HepG2 (cell line): ENCODE results near the gene SLC2A2. TPM values are rescaled to one million over a fixed set of nuclear protein-coding genes. Genes with fewer than 3 reads are reported as not detected.

Source experiments
- ATAC-seq: fragments of 200-7000 bp; cut with Tn5 transposase; 3 replicates; pipeline ENCODE4 v1.9.1; 2020; ENCODE audit warnings: mild to moderate bottlenecking, moderate library complexity
- BruUV-seq: library from RNA; stranded (reverse); fragments of 400-500 nt; replicated peaks from 2 replicates; lab custom pipeline; 2021; lab: Mats Ljungman, UMichigan
- CTCF ChIA-PET: fragments of 300-600 bp; formaldehyde crosslinking; extraction: SDS; loops from one replicate; lab custom pipeline; 2021; ENCODE audit warnings: low total read pairs, inconsistent platforms, low intra/inter-chr PET ratio; lab: Yijun Ruan, JAX
- POLR2A ChIA-PET: fragments of 350-600 bp; sonication (Branson Sonifier 250); formaldehyde crosslinking; loops from one replicate; lab custom pipeline; 2020; ENCODE audit warnings: antibody characterized with exemption, inconsistent platforms; lab: Yijun Ruan, JAX
- DNase-seq: peaks from one replicate; pipeline ENCODE4 v3.0.0-alpha.2; 2015; ENCODE audit warnings: low spot score
- FAIRE-seq: peaks from 3 replicates; lab custom pipeline; 2011; peaks lifted over from hg19 to GRCh38; lab: Jason Lieb, UNC
- H2AFZ ChIP-seq: one replicate; pipeline ENCODE4 v1.6.1; 2011; ENCODE audit warnings: low read length, inconsistent platforms
- H3K27ac ChIP-seq: fragments of 300-600 bp; 3 replicates; pipeline ENCODE4 v1.8.0; 2011; ENCODE audit warnings: mixed run types, mild to moderate bottlenecking, mixed read lengths, low read length, inconsistent platforms; ENCODE audit not compliant: insufficient read depth; ENCODE audit errors: extremely low read length
- H3K27me3 ChIP-seq, 2 experiments: fragments of 200-600 bp in 1 of 2; 2 replicates in 1 of 2; 3 replicates in 1 of 2; pipeline versions ENCODE4 v1.6.0 to v1.8.0; 2011; ENCODE audit warnings: low read length in 2 of 2, mild to moderate bottlenecking in 2 of 2, moderate library complexity in 2 of 2, inconsistent platforms in 1 of 2; ENCODE audit not compliant: insufficient read depth in 2 of 2, control insufficient read depth in 1 of 2
- H3K36me3 ChIP-seq, 2 experiments: fragments of 200-600 bp in 1 of 2; replicated peaks in 1 of 2; 2 replicates in 1 of 2; 3 replicates in 1 of 2; pipeline versions ENCODE4 v1.5.1 to v1.8.0; 2011; ENCODE audit warnings: low read length in 2 of 2, inconsistent platforms in 1 of 2; ENCODE audit not compliant: insufficient read depth in 2 of 2, control insufficient read depth in 1 of 2
- H3K4me1 ChIP-seq: 2 replicates; pipeline ENCODE4 v1.5.1; 2012; ENCODE audit warnings: low read length, inconsistent platforms; ENCODE audit not compliant: insufficient read depth
- H3K4me2 ChIP-seq: 2 replicates; pipeline ENCODE4 v1.6.0; 2011; ENCODE audit warnings: low read depth, low read length, inconsistent platforms
- H3K4me3 ChIP-seq, 3 experiments: fragments of 200-600 bp in 1 of 3; sonication (generic), shearing (Covaris generic) in 1 of 3; replicated peaks in 1 of 3; 2 replicates each; pipeline ENCODE4 v1.5.1; 2011 to 2016; ENCODE audit warnings: low read length in 3 of 3, inconsistent platforms in 2 of 3, low read depth in 2 of 3, mild to moderate bottlenecking in 2 of 3, control low read depth in 1 of 3, mixed read lengths in 1 of 3; ENCODE audit not compliant: insufficient read depth in 1 of 3
- H3K79me2 ChIP-seq: one replicate; pipeline ENCODE4 v1.6.1; 2011; ENCODE audit warnings: low read length, inconsistent platforms; ENCODE audit not compliant: insufficient read depth
- H3K9ac ChIP-seq: 2 replicates; pipeline ENCODE4 v1.6.0; 2011; ENCODE audit warnings: mild to moderate bottlenecking, low read depth, low read length, inconsistent platforms; ENCODE audit not compliant: insufficient read depth
- H3K9me3 ChIP-seq: 2 replicates; pipeline ENCODE4 v1.5.1; 2012; ENCODE audit warnings: mild to moderate bottlenecking, low read length
- H4K20me1 ChIP-seq: 2 replicates; pipeline ENCODE4 v1.6.0; 2011; ENCODE audit warnings: inconsistent platforms, mild to moderate bottlenecking, low read length, moderate library complexity; ENCODE audit not compliant: insufficient read depth
- CBX5 ChIP-seq: sonication (generic); formaldehyde crosslinking; IDR thresholded peaks from 2 replicates; pipeline ENCODE4 v1.4.0; 2020; ENCODE audit warnings: missing genetic modification reagents, borderline replicate concordance
- CREB1 ChIP-seq, 2 experiments: fragments of 450-650 bp in 1 of 2; IDR thresholded peaks; 2 replicates each; pipeline ENCODE4 v1.6.1; 2016 to 2017; ENCODE audit warnings: control low read depth in 1 of 2, mild to moderate bottlenecking in 1 of 2, missing compliant biosample characterization in 1 of 2, missing genetic modification characterization in 1 of 2
- EHMT2 ChIP-seq: fragments of 200-600 bp; sonication (generic); IDR thresholded peaks from 2 replicates; pipeline ENCODE4 v1.7.0; 2017; ENCODE audit warnings: antibody characterized with exemption, low read depth, low read length, borderline replicate concordance
- GTF2F1 ChIP-seq: fragments of 150-350 bp; IDR thresholded peaks from 2 replicates; pipeline ENCODE4 v1.6.1; 2014; ENCODE audit warnings: low read length
- HNRNPUL1 ChIP-seq: fragments of 200-400 bp; formaldehyde crosslinking; IDR thresholded peaks from 2 replicates; pipeline ENCODE4 v1.6.1; 2017; ENCODE audit warnings: low read depth, mild to moderate bottlenecking, low read length, moderate library complexity
- HOXA3 ChIP-seq: sonication (generic); formaldehyde crosslinking; IDR thresholded peaks from 2 replicates; pipeline ENCODE4 v1.5.0; 2020; ENCODE audit warnings: missing genetic modification reagents
- JUN ChIP-seq: sonication (generic); formaldehyde crosslinking; IDR thresholded peaks from 2 replicates; pipeline ENCODE4 v1.4.0; 2020; ENCODE audit warnings: mild to moderate bottlenecking, missing genetic modification reagents
- KDM5A ChIP-seq: fragments of 200-600 bp; sonication (generic); IDR thresholded peaks from 2 replicates; pipeline ENCODE4 v1.7.0; 2018; ENCODE audit warnings: antibody characterized with exemption, mild to moderate bottlenecking, low read length, borderline replicate concordance
- KDM6A ChIP-seq: IDR thresholded peaks from 2 replicates; pipeline ENCODE4 v1.6.1; 2016; ENCODE audit warnings: low read depth
- MAFF ChIP-seq: IDR thresholded peaks from 2 replicates; pipeline ENCODE4 v1.6.1; 2011; ENCODE audit warnings: low read depth, low read length, improper control_type of control experiment
- MAFG ChIP-seq: sonication (generic); formaldehyde crosslinking; IDR thresholded peaks from 2 replicates; pipeline ENCODE4 v1.5.1; 2020; ENCODE audit warnings: mild to moderate bottlenecking, missing genetic modification reagents
- MAFK ChIP-seq, 2 experiments: IDR thresholded peaks in 1 of 2; conservative IDR thresholded peaks in 1 of 2; 2 replicates each; pipeline ENCODE4 v1.6.1; 2011; ENCODE audit warnings: improper control_type of control experiment in 2 of 2, low read length in 2 of 2
- MBD4 ChIP-seq: IDR thresholded peaks from 2 replicates; pipeline ENCODE4 v1.6.1; 2012; ENCODE audit warnings: low read length, inconsistent platforms, borderline replicate concordance
- MYC ChIP-seq: sonication (generic); formaldehyde crosslinking; IDR thresholded peaks from 2 replicates; pipeline ENCODE4 v1.9.0; 2021; ENCODE audit warnings: missing genetic modification reagents, borderline replicate concordance
- PTBP1 ChIP-seq: fragments of 200-400 bp; formaldehyde crosslinking; IDR thresholded peaks from 2 replicates; pipeline ENCODE4 v1.6.1; 2018; ENCODE audit warnings: low read length, low read depth; ENCODE audit not compliant: poor library complexity, severe bottlenecking
- RXRA ChIP-seq: sonication (generic); formaldehyde crosslinking; IDR thresholded peaks from 2 replicates; pipeline ENCODE4 v1.5.1; 2020; ENCODE audit warnings: missing genetic modification reagents
- STAG1 ChIP-seq: sonication (generic); formaldehyde crosslinking; IDR thresholded peaks from 2 replicates; pipeline ENCODE4 v1.4.0; 2020; ENCODE audit warnings: missing genetic modification reagents
- ZNF598 ChIP-seq: sonication (generic); formaldehyde crosslinking; IDR thresholded peaks from 2 replicates; pipeline ENCODE4 v1.5.1; 2020; ENCODE audit warnings: mild to moderate bottlenecking, missing genetic modification reagents, borderline replicate concordance
- ZNF616 ChIP-seq: sonication (generic); formaldehyde crosslinking; IDR thresholded peaks from 2 replicates; pipeline ENCODE4 v1.5.0; 2020; ENCODE audit warnings: low read depth, mild to moderate bottlenecking, missing genetic modification reagents
- ZNF850 ChIP-seq: sonication (generic); formaldehyde crosslinking; conservative IDR thresholded peaks from 2 replicates; pipeline ENCODE4 v1.9.0; 2021; ENCODE audit warnings: mild to moderate bottlenecking, missing genetic modification reagents
- WGBS: methylation state at CpG from one replicate; pipeline ENCODE4 v1.1.6; 2017; ENCODE audit warnings: low lambda C conversion rate; 5-methylcytosine and 5-hydroxymethylcytosine counted together
- in situ Hi-C: cut with HindIII; loops from 2 replicates; pipeline ENCODE4 v1.10.0; 2017; ENCODE audit warnings: low pct_unique_long_range_greater_than_20kb; ENCODE audit not compliant: extremely low pct_ligation_motif_present
- intact Hi-C: fragments of 100-400 bp; cut with micrococcal nuclease; formaldehyde crosslinking; loops from one replicate; pipeline ENCODE4 v1.10.0; 2022; ENCODE audit not compliant: unreplicated experiment
- polyA plus RNA-seq, 8 experiments: library from polyadenylated mRNA; depleted of rRNA in 3 of 8; stranded (reverse) in 7 of 8; unstranded in 1 of 8; fragments of >200 nt; fragmentation: Illumina TruSeq in 4 of 8; extraction: Trizol in 4 of 8; gene quantifications; 2 replicates each; pipeline versions ENCODE4 v1.2.1 to v1.2.3, GENCODE V29; 2011 to 2016; ENCODE audit warnings: low read depth in 4 of 8, missing spikeins in 1 of 8, mixed read lengths in 1 of 8; ENCODE audit not compliant: insufficient read depth in 1 of 8
- total RNA-seq, 5 experiments: library from RNA; depleted of rRNA; stranded (reverse); fragments of >200 nt; fragmentation: Illumina TruSeq; extraction: Trizol; gene quantifications; 2 replicates each; pipeline ENCODE4 v1.2.3, GENCODE V29; 2016; ENCODE audit warnings: low read depth in 1 of 5
- TF ChIP-seq, protein P1 (sequence below): sonication (generic); formaldehyde crosslinking; IDR thresholded peaks from 2 replicates; pipeline ENCODE4 v1.5.0; 2020; ENCODE audit warnings: mild to moderate bottlenecking, missing genetic modification reagents
- TF ChIP-seq, protein P2 (sequence below): IDR thresholded peaks from 2 replicates; pipeline ENCODE4 v1.6.1; 2016; ENCODE audit warnings: low read depth

The SLC2A2 gene
- total and polyA plus RNA-seq, 2 of the 13 experiments (the other 11 are each of a cell fraction or from before 2014, with no cell fraction given), result 19.5 to 23.2 TPM

DNA sequence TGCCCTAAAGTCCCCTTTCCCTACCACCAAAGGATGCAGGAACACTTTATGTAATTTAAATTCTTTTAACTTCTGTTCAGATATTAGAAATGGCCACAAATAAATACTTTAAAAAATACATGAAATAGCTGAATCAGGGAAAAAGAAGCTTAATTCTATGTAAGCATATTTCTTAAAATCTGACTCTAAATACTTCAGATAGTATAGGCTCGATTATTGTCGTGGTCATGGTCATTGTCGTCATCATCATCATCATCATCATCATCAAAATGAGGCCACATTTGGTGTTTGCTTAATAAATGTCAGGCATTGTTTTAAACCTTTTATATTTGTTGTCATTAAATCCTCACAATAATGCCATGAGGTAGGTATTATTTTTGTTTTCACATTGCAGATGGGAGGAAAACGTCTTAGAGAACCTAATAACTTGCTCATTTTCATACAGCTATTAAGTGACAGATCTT, 14.6 kb downstream of the SLC2A2 start:
- Histone ChIP-seq H3K4me1 (peaks cover 56% of the 10 kb centered on the region), H3K4me2 (no peak overlapping the region), H4K20me1 (no peaks in the 10 kb centered on the region), H3K27me3 (no peaks in the 10 kb centered on the region), H3K9ac (no peak overlapping the region), H3K36me3 (peaks cover 6 to 27% of the 10 kb centered on the region in 2 experiments), H3K9me3 (no peaks in the 10 kb centered on the region), H3K4me3 (no peak overlapping the region), H2AFZ (no peak overlapping the region), H3K27ac (no peak overlapping the region), H3K79me2 (no peaks in the 10 kb centered on the region)
- ChIA-PET POLR2A (no interaction called here), CTCF (no interaction called here)
- in situ Hi-C loops, result no loop called here
- no peak for ATAC-seq
- no peak for DNase-seq
- intact Hi-C loops, result no loop called here
- FAIRE-seq, result no peak
- BruUV-seq, result no TSS peak
- WGBS, result 97% methylated on average over 4 of the region's 4 CpGs
- TF ChIP-seq, protein P1, sequence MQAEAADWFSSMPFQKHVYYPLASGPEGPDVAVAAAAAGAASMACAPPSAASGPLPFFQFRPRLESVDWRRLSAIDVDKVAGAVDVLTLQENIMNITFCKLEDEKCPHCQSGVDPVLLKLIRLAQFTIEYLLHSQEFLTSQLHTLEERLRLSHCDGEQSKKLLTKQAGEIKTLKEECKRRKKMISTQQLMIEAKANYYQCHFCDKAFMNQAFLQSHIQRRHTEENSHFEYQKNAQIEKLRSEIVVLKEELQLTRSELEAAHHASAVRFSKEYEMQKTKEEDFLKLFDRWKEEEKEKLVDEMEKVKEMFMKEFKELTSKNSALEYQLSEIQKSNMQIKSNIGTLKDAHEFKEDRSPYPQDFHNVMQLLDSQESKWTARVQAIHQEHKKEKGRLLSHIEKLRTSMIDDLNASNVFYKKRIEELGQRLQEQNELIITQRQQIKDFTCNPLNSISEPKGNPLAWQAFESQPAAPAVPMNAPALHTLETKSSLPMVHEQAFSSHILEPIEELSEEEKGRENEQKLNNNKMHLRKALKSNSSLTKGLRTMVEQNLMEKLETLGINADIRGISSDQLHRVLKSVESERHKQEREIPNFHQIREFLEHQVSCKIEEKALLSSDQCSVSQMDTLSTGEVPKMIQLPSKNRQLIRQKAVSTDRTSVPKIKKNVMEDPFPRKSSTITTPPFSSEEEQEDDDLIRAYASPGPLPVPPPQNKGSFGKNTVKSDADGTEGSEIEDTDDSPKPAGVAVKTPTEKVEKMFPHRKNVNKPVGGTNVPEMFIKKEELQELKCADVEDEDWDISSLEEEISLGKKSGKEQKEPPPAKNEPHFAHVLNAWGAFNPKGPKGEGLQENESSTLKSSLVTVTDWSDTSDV, result no peak
- TF ChIP-seq HNRNPUL1 (no peak), GTF2F1 (no peak), KDM5A (no peak), HOXA3 (CRISPR knock-in tag) (no peak), JUN (CRISPR knock-in tag) (no peak), ZNF850 (CRISPR knock-in tag) (no peak), CREB1 (IDR thresholded peaks at IDR 0.05) (peak; percentile 73), CREB1 (CRISPR knock-in tag; IDR thresholded peaks at IDR 0.05) (no peak), MAFK (conservative IDR thresholded peaks at IDR 0.05 in 1 of 2, IDR thresholded peaks at IDR 0.05 in 1 of 2; ENCODE audit: low read length in 2 of 2) (peak; percentile 81 to 90), RXRA (no peak), MBD4 (no peak), EHMT2 (no peak), MAFG (no peak), KDM6A (CRISPR knock-in tag) (no peak), MYC (CRISPR knock-in tag) (no peak), ZNF598 (CRISPR knock-in tag) (no peak), CBX5 (no peak), PTBP1 (no peak), STAG1 (CRISPR knock-in tag) (no peak), MAFF (peak; percentile 89), ZNF616 (CRISPR knock-in tag) (no peak)
- TF ChIP-seq, protein P2, sequence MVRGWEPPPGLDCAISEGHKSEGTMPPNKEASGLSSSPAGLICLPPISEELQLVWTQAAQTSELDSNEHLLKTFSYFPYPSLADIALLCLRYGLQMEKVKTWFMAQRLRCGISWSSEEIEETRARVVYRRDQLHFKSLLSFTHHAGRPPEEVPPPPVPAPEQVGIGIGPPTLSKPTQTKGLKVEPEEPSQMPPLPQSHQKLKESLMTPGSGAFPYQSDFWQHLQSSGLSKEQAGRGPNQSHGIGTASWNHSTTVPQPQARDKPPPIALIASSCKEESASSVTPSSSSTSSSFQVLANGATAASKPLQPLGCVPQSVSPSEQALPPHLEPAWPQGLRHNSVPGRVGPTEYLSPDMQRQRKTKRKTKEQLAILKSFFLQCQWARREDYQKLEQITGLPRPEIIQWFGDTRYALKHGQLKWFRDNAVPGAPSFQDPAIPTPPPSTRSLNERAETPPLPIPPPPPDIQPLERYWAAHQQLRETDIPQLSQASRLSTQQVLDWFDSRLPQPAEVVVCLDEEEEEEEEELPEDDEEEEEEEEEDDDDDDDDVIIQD, result no peak
